ENCODE data around the gene TRRAP. TPM values are rescaled to one million over a fixed set of nuclear protein-coding genes. Genes with fewer than 3 reads are reported as not detected.

Gene TRRAP
- total and polyA plus RNA-seq, 4 donors = 8.3 to 43.1 (median 20.9) TPM

GRCh38 chr7:99020413-99020715 is 142.0 kb downstream of the TRRAP start:
- Histone ChIP-seq H3K9me3 (ENCODE audit: control insufficient read depth in 4 of 4, insufficient read depth in 3 of 4, low read length in 3 of 4) (no peaks in the 10 kb centered on the region), H3K27ac (ENCODE audit: low read depth in 1 of 2, low read length in 1 of 2) (peak overlapping the region in 1 of 2 donors; percentile 56), H3K4me3 (no peak overlapping the region), H3K4me1 (ENCODE audit: control insufficient read depth in 5 of 5, insufficient read depth in 5 of 5, low read length in 5 of 5) (peaks cover 0 to 3% (median 0%) of the 10 kb centered on the region in 5 donors), H3K27me3 (ENCODE audit: control insufficient read depth in 3 of 3, insufficient read depth in 3 of 3, low read length in 2 of 3) (no peaks in the 10 kb centered on the region), H3K36me3 (ENCODE audit: control insufficient read depth in 4 of 4, insufficient read depth in 4 of 4, low read length in 4 of 4) (peaks cover 0 to 11% (median 8%) of the 10 kb centered on the region in 4 donors), H3K9ac (ENCODE audit: insufficient read depth in 1 of 2, low read length in 2 of 2) (no peak overlapping the region)
- DNase-seq = no peak
- WGBS, 2 donors = 81 to 92% methylated on average over 3 of the region's 3 CpGs
- no peak for ATAC-seq (ENCODE audit: insufficient read depth, low FRiP score)
- no peak for TF ChIP-seq CTCF (IDR thresholded peaks at IDR 0.05; ENCODE audit: control extremely low read depth, extremely low read depth)

DNA sequence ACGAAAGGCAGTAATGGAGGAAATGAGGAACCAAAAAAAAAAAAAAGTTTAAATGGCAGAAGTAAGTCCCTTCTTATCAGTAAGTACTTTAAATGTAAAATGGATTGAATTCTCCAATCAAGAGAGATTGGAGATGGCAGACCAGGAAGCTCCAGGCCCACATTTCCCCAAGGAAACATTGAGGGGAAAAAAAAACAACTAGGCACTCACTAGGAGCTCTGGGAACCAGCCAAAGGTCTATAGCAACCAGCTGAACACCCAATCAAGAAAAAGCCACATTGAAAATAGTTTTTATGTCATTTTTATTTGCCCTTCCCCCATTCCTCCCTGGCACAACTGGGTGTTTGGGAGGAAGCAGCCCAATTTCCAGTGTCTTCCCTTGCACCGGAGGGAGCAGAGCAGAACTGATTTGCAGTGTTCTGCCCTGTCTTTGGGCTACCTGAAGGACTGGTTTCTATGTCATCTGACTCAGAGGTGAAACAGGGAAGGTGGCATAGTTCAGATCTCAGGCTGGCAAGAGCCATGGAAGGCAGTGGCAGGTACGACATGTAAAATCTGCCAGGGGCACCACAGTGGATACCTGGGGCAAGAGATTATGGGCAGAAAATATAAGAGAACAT is 143.7 kb downstream of the TRRAP start:
- no peak for TF ChIP-seq CTCF (IDR thresholded peaks at IDR 0.05; ENCODE audit: control extremely low read depth, extremely low read depth)
- DNase-seq = peak in 1 of 3 donors; percentile 18
- Histone ChIP-seq H3K36me3 (ENCODE audit: control insufficient read depth in 4 of 4, insufficient read depth in 4 of 4, low read length in 4 of 4) (peaks cover 0 to 10% (median 3%) of the 10 kb centered on the region in 4 donors), H3K27ac (ENCODE audit: low read depth in 1 of 2, low read length in 1 of 2) (peak overlapping the region in 1 of 2 donors; percentile 31), H3K4me3 (no peak overlapping the region), H3K9me3 (ENCODE audit: control insufficient read depth in 4 of 4, insufficient read depth in 3 of 4, low read length in 3 of 4) (no peaks in the 10 kb centered on the region), H3K27me3 (ENCODE audit: control insufficient read depth in 3 of 3, insufficient read depth in 3 of 3, low read length in 2 of 3) (no peaks in the 10 kb centered on the region), H3K9ac (ENCODE audit: insufficient read depth in 1 of 2, low read length in 2 of 2) (no peak overlapping the region), H3K4me1 (ENCODE audit: control insufficient read depth in 5 of 5, insufficient read depth in 5 of 5, low read length in 5 of 5) (peaks cover 0 to 3% (median 0%) of the 10 kb centered on the region in 5 donors)
- no peak for ATAC-seq (ENCODE audit: insufficient read depth, low FRiP score)
- WGBS, 2 donors = 60 to 61% methylated on average over 3 of the region's 3 CpGs

- Histone ChIP-seq H3K27me3 (ENCODE audit: control insufficient read depth in 3 of 3, insufficient read depth in 3 of 3, low read length in 2 of 3) (no peaks in the 10 kb centered on the region), H3K4me1 (ENCODE audit: control insufficient read depth in 5 of 5, insufficient read depth in 5 of 5, low read length in 5 of 5) (peaks cover 0 to 3% (median 0%) of the 10 kb centered on the region in 5 donors), H3K36me3 (ENCODE audit: control insufficient read depth in 4 of 4, insufficient read depth in 4 of 4, low read length in 4 of 4) (peaks cover 9 to 18% (median 13%) of the 10 kb centered on the region in 4 donors), H3K9ac (ENCODE audit: insufficient read depth in 1 of 2, low read length in 2 of 2) (no peak overlapping the region), H3K4me3 (no peak overlapping the region), H3K27ac (ENCODE audit: low read depth in 1 of 2, low read length in 1 of 2) (no peak overlapping the region), H3K9me3 (ENCODE audit: control insufficient read depth in 4 of 4, insufficient read depth in 3 of 4, low read length in 3 of 4) (no peaks in the 10 kb centered on the region)
- no peak for ATAC-seq (ENCODE audit: insufficient read depth, low FRiP score)
- no peak for TF ChIP-seq CTCF (IDR thresholded peaks at IDR 0.05; ENCODE audit: control extremely low read depth, extremely low read depth)
- DNase-seq = no peak
These were observed 145.7 kb downstream of the TRRAP start for GRCh38 chr7:99024066-99024465.

DNA sequence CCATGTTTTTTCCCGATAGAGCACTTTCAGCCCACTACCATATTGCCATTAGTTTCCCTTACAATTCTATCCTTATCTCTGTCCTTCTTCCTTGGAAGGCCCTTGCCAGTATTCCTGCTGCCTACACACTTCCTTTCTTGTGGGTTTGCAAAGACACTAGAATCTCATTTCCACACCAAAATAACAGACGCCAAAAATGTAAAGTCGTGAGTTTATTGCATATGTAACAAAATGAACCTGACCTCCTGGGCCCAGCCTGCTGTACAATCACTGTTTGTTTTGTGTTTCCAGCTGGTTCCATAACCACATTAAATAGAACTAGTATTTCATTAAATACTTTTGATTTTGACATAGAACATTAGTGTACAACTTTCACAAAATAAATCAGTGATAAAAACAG is 148.9 kb downstream of the TRRAP start:
- 47 to 58% methylated on average over 3 of the region's 3 CpGs for WGBS, 2 donors
- Histone ChIP-seq H3K9me3 (ENCODE audit: control insufficient read depth in 4 of 4, insufficient read depth in 3 of 4, low read length in 3 of 4) (peaks cover 0 to 10% (median 2%) of the 10 kb centered on the region in 4 donors), H3K9ac (ENCODE audit: insufficient read depth in 1 of 2, low read length in 2 of 2) (no peak overlapping the region), H3K4me1 (ENCODE audit: control insufficient read depth in 5 of 5, insufficient read depth in 5 of 5, low read length in 5 of 5) (peaks cover 0 to 2% (median 0%) of the 10 kb centered on the region in 5 donors), H3K27me3 (ENCODE audit: control insufficient read depth in 3 of 3, insufficient read depth in 3 of 3, low read length in 2 of 3) (no peaks in the 10 kb centered on the region), H3K27ac (ENCODE audit: low read depth in 1 of 2, low read length in 1 of 2) (no peak overlapping the region), H3K36me3 (ENCODE audit: control insufficient read depth in 4 of 4, insufficient read depth in 4 of 4, low read length in 4 of 4) (peaks cover 19 to 35% (median 31%) of the 10 kb centered on the region in 4 donors), H3K4me3 (no peak overlapping the region)
- no peak for ATAC-seq (ENCODE audit: insufficient read depth, low FRiP score)
- no peak for DNase-seq
- TF ChIP-seq CTCF (IDR thresholded peaks at IDR 0.05; ENCODE audit: control extremely low read depth, extremely low read depth) = no peak
